ENCODE results near the gene CDC42EP3. TPM values are rescaled to one million over a fixed set of nuclear protein-coding genes. Genes with fewer than 3 reads are reported as not detected.

Gene CDC42EP3
- total RNA-seq, 1 donor from 2014 or later: 65.5 TPM

DNA sequence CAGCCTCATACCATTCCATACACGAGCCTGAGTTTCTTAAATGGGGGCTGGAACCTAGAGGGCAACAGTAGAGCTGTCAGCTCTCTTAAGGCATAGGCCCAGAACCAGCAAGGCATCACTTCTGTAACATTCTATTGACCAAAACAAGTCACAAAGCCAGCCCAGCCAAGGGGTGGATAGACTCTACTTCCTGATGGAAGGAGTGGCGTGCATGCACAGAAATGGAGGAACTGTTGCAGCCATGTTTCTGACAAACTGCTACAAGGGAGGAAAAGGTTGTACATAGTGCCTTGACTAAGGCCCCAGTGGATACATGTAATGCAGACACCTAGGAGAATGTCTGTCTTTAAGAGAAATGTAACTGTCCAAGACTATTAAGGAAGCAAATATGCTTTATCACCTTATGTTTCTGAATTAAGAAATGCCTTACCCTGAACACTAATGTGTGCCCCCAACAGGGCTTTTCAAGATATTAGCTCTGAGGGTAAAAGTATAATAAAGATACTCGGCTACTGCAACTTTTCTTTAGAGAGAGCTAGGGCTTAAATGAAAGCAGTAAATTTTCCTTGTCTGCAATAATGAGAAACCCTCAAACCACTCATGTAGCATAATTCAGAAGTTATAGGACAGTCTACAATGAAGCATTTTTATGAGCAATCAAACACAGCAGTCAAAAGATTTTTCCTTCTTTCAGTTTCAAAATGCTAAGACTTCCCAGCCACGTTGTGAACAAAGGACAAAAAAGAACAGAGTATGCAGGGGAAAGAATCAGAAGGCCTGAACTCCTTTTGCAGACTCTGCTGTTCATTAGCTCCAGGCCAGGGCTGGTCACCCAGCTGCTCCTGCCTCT, 35.1 kb upstream of the CDC42EP3 start:
- H3K27me3 ChIP-seq: no peaks in the 10 kb centered on the region
- H3K36me3 ChIP-seq: no peaks in the 10 kb centered on the region
- no peak overlapping the region for H3K27ac ChIP-seq
- H3K4me1 ChIP-seq: no peaks in the 10 kb centered on the region
- intact Hi-C loops (cut with DNase I): no loop called here
- no peaks in the 10 kb centered on the region for H3K9me3 ChIP-seq
- DNase-seq (ENCODE audit: low spot score in 2 of 2): no peak
- no peak overlapping the region for H3K4me3 ChIP-seq
- TF ChIP-seq, protein P1, sequence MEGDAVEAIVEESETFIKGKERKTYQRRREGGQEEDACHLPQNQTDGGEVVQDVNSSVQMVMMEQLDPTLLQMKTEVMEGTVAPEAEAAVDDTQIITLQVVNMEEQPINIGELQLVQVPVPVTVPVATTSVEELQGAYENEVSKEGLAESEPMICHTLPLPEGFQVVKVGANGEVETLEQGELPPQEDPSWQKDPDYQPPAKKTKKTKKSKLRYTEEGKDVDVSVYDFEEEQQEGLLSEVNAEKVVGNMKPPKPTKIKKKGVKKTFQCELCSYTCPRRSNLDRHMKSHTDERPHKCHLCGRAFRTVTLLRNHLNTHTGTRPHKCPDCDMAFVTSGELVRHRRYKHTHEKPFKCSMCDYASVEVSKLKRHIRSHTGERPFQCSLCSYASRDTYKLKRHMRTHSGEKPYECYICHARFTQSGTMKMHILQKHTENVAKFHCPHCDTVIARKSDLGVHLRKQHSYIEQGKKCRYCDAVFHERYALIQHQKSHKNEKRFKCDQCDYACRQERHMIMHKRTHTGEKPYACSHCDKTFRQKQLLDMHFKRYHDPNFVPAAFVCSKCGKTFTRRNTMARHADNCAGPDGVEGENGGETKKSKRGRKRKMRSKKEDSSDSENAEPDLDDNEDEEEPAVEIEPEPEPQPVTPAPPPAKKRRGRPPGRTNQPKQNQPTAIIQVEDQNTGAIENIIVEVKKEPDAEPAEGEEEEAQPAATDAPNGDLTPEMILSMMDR (IDR thresholded peaks at IDR 0.05): no peak

DNA sequence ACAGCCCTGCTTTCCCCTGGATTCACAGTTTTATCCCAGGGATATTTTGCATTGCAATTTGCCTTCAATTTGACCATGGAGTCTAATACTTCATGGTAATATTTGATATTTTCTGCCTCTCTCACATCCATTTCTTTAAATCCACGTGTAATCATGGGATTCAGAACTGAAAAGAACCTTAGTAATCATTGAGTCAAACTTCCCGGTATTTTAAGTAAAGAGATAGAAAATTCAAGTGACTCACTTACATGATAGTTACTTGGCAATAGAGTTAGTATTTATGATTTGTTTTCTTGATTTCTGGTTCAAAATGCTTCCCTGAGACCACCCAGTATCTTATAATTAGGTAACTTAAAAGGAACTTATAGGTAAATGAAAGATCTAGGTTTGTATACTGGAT, 33.7 kb upstream of the CDC42EP3 start:
- H3K9me3 ChIP-seq: no peaks in the 10 kb centered on the region
- DNase-seq (ENCODE audit: low spot score in 2 of 2): no peak
- no peaks in the 10 kb centered on the region for H3K36me3 ChIP-seq
- no peak overlapping the region for H3K4me3 ChIP-seq
- H3K27ac ChIP-seq: no peak overlapping the region
- H3K27me3 ChIP-seq: no peaks in the 10 kb centered on the region
- TF ChIP-seq, protein P1 (IDR thresholded peaks at IDR 0.05): no peak
- no peaks in the 10 kb centered on the region for H3K4me1 ChIP-seq
- intact Hi-C loops (cut with DNase I): no loop called here

DNA sequence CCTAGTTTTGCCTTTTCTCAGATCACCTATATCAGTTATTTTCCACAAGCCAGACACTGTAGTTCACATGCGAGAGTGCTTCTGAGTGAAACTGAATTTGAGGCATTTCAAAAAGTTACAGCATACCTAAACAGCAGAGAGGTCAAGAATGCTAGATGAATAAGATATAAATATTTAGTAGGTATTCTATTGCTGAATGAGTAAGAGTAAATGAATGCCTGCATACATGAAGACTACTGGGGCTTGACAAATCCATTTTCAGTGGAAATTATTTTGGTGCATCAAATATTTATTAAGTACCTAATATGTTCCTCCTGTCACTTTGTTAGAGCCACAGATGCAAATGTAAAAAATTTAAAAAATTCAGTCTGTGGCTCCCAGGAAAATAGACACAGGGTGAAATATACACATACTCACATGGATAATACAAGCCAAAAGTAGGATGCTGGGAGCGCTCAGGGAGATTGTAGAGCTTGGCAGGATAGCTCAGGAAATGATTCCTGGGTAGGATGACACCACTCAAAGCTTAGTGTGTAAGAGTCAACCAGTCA, 27.6 kb upstream of the CDC42EP3 start:
- H3K4me1 ChIP-seq: no peaks in the 10 kb centered on the region
- TF ChIP-seq, protein P1 (IDR thresholded peaks at IDR 0.05): no peak
- no peaks in the 10 kb centered on the region for H3K27me3 ChIP-seq
- DNase-seq (ENCODE audit: low spot score in 2 of 2): no peak
- H3K27ac ChIP-seq: no peak overlapping the region
- H3K4me3 ChIP-seq: no peak overlapping the region
- no peaks in the 10 kb centered on the region for H3K9me3 ChIP-seq
- H3K36me3 ChIP-seq: no peaks in the 10 kb centered on the region
- intact Hi-C loops (cut with DNase I): no loop called here

DNA sequence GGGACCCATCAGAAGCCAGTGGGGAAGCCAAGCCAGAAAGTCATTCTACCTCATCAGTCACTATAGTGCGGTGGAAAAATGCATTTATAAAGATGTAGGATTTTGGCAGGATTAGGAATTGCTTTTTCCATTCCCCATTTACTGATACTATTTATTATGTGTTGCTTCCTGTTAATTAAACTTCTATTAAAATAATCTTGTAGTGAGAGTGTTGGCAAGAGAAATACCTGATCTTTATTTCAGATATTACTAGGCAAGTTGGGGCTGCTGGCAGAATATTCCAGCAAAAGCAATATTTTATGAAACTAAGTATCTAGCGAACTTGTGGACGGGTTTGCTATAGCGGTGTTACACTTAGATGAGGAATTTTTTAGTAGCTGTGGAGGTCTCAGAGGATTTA, 23.9 kb upstream of the CDC42EP3 start:
- Histone ChIP-seq H3K27ac (no peak overlapping the region), H3K4me1 (no peaks in the 10 kb centered on the region), H3K4me3 (no peak overlapping the region), H3K9me3 (no peaks in the 10 kb centered on the region), H3K36me3 (no peaks in the 10 kb centered on the region), H3K27me3 (no peaks in the 10 kb centered on the region)
- TF ChIP-seq, protein P1 (IDR thresholded peaks at IDR 0.05): no peak
- intact Hi-C loops (cut with DNase I): no loop called here
- no peak for DNase-seq (ENCODE audit: low spot score in 2 of 2)

DNA sequence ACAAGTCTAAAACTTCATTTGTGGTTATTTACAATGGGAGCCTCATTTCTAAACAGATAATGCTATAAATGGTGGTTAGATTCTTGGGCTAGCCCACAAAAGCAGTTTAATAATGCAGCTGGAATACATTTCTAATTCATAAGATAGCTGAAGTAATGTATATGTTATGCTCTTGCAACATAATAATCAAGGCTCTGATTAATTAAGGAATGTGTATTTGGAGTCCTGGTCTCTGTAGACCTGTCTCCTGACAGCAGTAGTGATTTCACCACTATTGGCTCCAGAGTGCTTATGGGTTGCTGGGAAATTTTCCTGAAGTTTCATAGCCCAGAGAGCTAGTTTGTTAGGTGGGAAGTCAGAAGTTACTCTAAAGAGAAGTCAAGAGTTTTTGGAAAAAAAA, 21.3 kb upstream of the CDC42EP3 start:
- no peaks in the 10 kb centered on the region for H3K36me3 ChIP-seq
- TF ChIP-seq, protein P1 (IDR thresholded peaks at IDR 0.05): no peak
- H3K27me3 ChIP-seq: no peaks in the 10 kb centered on the region
- no peak for DNase-seq (ENCODE audit: low spot score in 2 of 2)
- H3K4me1 ChIP-seq: peaks cover 0 to 7% of the 10 kb centered on the region in 2 donors
- no peaks in the 10 kb centered on the region for H3K9me3 ChIP-seq
- no peak overlapping the region for H3K27ac ChIP-seq
- no peak overlapping the region for H3K4me3 ChIP-seq
- intact Hi-C loops (cut with DNase I): no loop called here

Data from ascending aorta (tissue), 2 donors.